Measurements from ENCODE around the gene NEDD4.
"Not testable (repeated sequence)": the region's sequence is repeated elsewhere in the genome, so short reads cannot be mapped to it uniquely, and the experiment has no call there.

NEDD4 gene

DNA sequence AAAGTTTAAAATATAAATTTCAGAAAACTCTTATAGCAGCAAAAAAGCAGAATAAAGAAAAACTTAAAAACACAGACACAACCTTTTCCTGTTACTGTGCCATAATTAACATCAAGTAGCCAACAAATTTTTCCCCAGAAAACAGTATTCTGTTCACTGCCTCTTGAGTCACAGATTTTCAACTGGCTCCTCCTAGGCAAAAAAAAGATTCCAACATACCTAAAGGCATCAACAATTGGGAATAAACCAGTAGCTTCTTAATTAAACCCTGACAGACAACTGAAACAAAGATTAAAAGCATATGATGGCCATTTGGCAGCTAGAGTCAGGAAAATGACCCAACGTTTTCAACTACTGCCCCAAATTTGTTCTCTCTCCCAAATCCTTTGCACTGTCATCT lies 10.9 kb upstream of the NEDD4 start:
- not testable (repeated sequence) for DNase-seq (ENCODE audit: low spot score)

DNA sequence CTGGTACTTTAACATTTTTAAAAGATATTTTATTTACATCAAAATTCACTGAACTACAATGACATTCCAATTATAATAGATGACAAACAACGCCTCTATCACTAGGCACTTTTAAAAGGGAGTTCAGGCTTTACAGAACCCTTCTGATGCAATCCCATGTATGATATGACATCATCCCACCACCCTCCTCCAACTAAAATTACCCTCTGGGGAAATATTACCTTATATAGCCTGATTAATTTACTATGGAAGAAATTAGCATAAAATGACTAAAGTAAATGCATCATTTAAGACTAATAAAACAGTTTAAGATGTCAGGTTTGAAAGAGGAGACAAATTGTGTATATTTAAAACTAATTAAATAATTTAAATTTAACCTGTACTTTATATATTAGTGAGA lies 10.4 kb upstream of the NEDD4 start:
- DNase-seq (ENCODE audit: low spot score): not testable (repeated sequence)

DNA sequence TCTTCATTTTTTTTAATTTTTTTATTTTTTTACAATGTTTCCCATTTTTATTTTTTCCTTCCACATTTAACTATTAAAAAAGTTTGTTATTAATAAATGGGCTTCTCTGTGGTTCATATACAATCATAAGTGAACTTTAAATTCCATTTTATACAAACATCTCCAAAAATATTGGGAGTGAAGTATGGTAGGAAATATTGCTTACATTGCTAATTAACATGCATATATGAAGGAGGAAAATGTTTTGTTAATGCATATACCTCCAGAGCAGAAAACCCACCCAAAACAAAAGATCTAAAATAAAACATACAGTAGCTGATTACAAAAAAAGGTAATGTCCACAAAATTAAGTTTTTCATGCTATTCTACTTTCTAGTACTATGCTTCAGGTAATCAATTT lies 9.9 kb upstream of the NEDD4 start:
- not testable (repeated sequence) for DNase-seq (ENCODE audit: low spot score)

- DNase-seq (ENCODE audit: low spot score): no peak
Observed at GRCh38 chr15:56001471-56002078, 8.2 kb upstream of the NEDD4 start.

GRCh38 chr15:55999658-56000057 lies 6.2 kb upstream of the NEDD4 start:
- DNase-seq (ENCODE audit: low spot score): no peak

DNA sequence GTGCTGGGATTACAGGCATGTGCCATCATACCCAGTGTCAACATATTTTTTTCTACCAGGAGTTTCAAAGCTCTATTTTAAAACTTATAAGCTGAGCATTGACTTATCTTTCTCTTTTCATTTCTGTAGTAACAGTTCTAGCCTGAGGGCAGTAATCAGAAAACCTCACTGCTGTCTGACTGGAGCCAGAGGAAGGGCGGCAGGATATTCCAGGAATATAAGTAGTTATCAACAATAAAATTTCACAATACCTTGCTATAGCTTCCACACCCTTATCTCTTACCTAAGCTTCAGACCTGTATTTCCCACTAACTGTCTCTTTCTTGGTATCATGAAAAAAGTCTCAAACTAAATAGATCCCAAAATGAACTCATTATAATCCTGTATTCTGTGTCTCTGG lies 5.1 kb upstream of the NEDD4 start:
- DNase-seq (ENCODE audit: low spot score): no peak

GRCh38 chr15:55993804-55994560 lies 570 bp upstream of the NEDD4 start:
- no peak for DNase-seq (ENCODE audit: low spot score)

GRCh38 chr15:55992769-55993110 lies 672 bp downstream of the NEDD4 start:
- no peak for DNase-seq (ENCODE audit: low spot score)

DNA sequence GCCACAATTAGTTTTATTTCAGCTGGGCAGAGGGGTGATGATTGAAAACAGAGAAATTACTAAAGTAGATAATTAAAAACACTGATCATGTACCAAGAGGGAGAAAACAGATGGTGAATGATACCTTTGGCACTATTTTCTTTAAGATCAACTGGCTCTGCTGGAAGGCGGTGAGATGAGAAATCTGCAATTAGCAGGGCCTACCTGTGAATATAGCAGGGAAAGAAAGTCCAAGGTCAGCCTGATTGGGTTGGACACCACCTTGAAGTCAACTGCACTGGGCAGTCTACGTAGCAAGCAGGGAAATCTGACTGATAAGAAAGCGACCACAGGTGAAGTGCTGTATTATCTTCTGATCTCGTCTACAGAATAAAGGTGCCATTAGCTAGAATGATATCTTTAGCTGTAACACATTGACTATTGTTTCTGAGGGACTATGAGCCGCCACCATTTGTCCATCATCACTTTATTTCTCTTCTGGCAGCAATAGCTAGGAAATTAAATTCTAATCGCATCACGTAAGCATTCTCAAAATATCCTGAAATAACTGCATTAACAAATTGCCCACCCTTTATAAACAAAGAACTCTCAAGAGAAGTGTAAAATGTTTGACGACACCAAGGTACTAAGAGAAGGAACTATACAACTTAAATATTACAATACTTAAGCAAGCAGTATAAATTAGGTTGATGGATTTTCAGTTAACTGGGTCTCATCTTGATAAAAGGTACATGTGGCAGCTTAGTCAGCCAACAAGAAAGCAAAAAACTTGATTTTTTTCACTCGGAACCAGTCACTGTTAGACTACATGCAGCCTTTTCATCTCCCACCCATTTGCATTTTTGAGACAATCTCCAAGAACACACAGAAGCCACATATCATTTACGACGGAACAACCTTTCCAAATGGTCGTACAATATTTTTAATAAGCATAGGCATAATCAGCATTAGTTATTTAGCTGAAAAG lies 1.3 kb downstream of the NEDD4 start:
- no peak for DNase-seq (ENCODE audit: low spot score)

- no peak for DNase-seq (ENCODE audit: low spot score)
Observed at GRCh38 chr15:55990998-55991397, 2.4 kb downstream of the NEDD4 start.

- no peak for DNase-seq (ENCODE audit: low spot score)
Observed at GRCh38 chr15:55990516-55990915, 2.9 kb downstream of the NEDD4 start.

- DNase-seq (ENCODE audit: low spot score): no peak
Observed at GRCh38 chr15:55989383-55989782, 4.0 kb downstream of the NEDD4 start.

- no peak for DNase-seq (ENCODE audit: low spot score)
Observed at GRCh38 chr15:55981582-55982249, 11.7 kb downstream of the NEDD4 start.

GRCh38 chr15:55980511-55980910 lies 12.9 kb downstream of the NEDD4 start:
- DNase-seq (ENCODE audit: low spot score): no peak

DNA sequence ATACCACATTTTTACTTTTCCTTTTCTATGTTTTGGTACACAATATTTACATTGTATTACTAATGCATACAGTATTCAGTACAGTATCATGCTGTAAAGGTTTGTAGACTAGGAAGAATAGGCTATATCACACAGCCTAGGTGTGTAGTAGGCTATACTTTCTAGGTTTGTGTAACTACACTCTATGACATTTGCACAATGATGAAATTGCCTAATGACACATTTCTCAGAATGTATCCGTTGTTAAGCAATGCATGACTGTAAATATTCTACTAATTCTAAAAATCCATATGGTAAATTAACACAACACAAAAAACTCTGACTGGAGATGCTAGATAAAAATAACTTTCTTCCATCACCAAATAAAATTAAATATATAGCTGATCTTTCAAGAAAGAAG lies 16.2 kb downstream of the NEDD4 start:
- DNase-seq (ENCODE audit: low spot score): no peak

- DNase-seq (ENCODE audit: low spot score): no peak
Observed at GRCh38 chr15:55970286-55970685, 23.1 kb downstream of the NEDD4 start.

- no peak for DNase-seq (ENCODE audit: low spot score)
Observed at GRCh38 chr15:55969582-55969981, 23.8 kb downstream of the NEDD4 start.

DNA sequence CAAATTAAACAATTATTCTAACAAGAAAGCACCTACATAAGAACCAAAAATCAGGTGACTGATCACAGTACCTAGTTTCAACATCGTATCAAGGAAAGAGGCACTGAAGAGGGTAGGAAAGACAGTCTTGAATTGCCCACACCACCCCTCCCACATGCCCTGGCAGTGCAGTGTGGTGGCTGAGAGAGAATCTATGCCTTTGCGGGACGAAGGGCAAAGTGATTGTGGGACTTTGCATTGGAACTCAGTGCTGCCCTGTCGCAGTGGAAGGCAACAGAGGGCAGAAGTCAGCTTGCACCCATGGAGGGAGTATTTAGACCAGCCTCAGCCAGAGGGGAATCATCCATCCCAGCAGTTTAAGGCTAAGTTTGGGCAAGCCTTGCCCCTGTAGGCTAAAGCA lies 24.5 kb downstream of the NEDD4 start:
- DNase-seq (ENCODE audit: low spot score): no peak

DNA sequence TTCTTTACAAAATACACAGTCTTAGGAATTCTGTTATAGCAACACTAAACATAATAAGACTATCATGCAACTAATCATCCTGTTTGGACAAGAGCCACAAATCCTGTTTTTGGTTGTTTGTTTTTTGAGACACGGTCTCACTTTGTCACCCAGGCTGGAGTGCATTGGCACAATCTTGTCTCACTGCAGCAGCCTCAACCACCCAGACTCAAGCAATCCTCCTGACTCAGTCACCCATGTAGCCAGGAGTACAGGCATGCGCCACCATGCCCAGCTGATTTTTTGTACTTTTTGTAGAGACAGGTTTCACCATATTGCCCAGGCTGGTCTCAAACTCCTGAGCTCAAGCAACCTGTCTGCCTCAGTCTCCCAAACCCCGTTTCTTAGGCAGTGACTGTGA lies 28.3 kb downstream of the NEDD4 start:
- no peak for DNase-seq (ENCODE audit: low spot score)

GRCh38 chr15:55960946-55961345 lies 32.5 kb downstream of the NEDD4 start:
- no peak for DNase-seq (ENCODE audit: low spot score)

DNA sequence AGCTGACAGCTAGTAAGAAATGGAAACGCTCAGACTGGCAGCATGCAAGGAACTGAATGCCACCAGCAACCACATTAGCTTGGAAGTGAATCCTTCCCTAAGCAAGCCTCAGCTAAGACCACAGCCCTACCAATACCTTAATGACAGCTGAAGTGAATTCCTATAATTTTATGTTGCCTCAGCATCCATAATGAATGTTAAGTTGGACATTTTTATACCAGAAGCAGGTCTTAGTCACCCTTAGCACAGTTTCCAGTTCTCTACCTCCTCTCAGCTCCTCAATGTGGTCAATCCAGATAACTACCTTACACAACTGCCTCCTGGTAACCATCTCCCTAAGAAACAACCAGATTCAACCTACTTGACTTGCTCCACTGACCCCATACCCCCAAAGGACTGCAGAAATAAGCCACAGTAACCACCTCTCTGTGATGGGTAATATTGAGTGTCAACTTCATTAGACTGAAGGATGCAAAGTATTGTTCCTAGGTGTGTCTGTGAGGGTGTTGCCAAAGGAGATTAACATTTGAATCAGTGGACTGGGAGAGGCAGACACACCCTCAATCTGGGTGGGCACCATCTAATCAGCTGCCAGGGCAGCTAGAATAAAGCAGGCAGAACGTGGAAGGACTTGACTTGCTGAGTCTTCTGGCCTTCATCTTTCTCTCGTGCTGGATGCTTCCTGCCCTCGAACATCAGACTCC lies 33.5 kb downstream of the NEDD4 start:
- no peak for DNase-seq (ENCODE audit: low spot score)

GRCh38 chr15:55958349-55958748 lies 35.1 kb downstream of the NEDD4 start:
- DNase-seq (ENCODE audit: low spot score): no peak

Measured in putamen (tissue), 1 donor.